Right lung (tissue), 10 donors: ENCODE measurements around the gene TYMP. TPM values are rescaled to one million over a fixed set of nuclear protein-coding genes. Genes with fewer than 3 reads are reported as not detected.

ENCODE experiments used
- DNase-seq, 2 donors: peaks; one replicate each; pipeline ENCODE4 v3.0.0-alpha.2; 2013
- long read RNA-seq, 8 donors: transcript quantifications; one replicate each; lab custom pipeline, GENCODE V29; 2026
- polyA plus RNA-seq, 5 donors: library from polyadenylated mRNA; unstranded; fragments of 120-200 nt; gene quantifications; one replicate each; pipeline versions ENCODE4 v1.2.1 to v1.2.3, GENCODE V29; 2013; ENCODE audit warnings: inconsistent platforms in 1 of 5, low replicate concordance in 1 of 5; ENCODE audit not compliant: insufficient read length in 5 of 5, insufficient read depth in 1 of 5

Gene TYMP, protein sequence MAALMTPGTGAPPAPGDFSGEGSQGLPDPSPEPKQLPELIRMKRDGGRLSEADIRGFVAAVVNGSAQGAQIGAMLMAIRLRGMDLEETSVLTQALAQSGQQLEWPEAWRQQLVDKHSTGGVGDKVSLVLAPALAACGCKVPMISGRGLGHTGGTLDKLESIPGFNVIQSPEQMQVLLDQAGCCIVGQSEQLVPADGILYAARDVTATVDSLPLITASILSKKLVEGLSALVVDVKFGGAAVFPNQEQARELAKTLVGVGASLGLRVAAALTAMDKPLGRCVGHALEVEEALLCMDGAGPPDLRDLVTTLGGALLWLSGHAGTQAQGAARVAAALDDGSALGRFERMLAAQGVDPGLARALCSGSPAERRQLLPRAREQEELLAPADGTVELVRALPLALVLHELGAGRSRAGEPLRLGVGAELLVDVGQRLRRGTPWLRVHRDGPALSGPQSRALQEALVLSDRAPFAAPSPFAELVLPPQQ
- polyA plus RNA-seq: 1 to 10 TPM; 1.9 to 6.9 (median 3.2) TPM
- long read RNA-seq, donor 1, partial matches to known transcripts: 0 of 2 reads
- long read RNA-seq, donor 1, other reads (novel, unspliced or antisense): 0 of 2 reads
- long read RNA-seq, donor 2, partial matches to known transcripts: 0 of 1 reads
- long read RNA-seq, donor 2, other reads (novel, unspliced or antisense): 0 of 1 reads
- long read RNA-seq, donor 3, partial matches to known transcripts: 0 of 2 reads
- long read RNA-seq, donor 3, other reads (novel, unspliced or antisense): 0 of 2 reads
- long read RNA-seq, donor 4, partial matches to known transcripts: 0 of 1 reads
- long read RNA-seq, donor 4, other reads (novel, unspliced or antisense): 0 of 1 reads
- long read RNA-seq, donor 5, partial matches to known transcripts: 0 of 1 reads
- long read RNA-seq, donor 5, other reads (novel, unspliced or antisense): 0 of 1 reads
- long read RNA-seq, donor 6: 0 reads
- long read RNA-seq, donor 7, partial matches to known transcripts: 0 of 2 reads
- long read RNA-seq, donor 7, other reads (novel, unspliced or antisense): 0 of 2 reads
- long read RNA-seq, donor 8: 0 reads

GRCh38 chr22:50529897-50530579, at the start of gene TYMP:
Gene TYMP (minus strand): TSS chr22:50530012. CDS start chr22:50529709, 303 bp downstream.
- DNase-seq: peak; percentile 61 to 66

GRCh38 chr22:50578776-50579310, 49.0 kb upstream of the TYMP start:
- no peak for DNase-seq

- DNase-seq: no peak
Observed at GRCh38 chr22:50577987-50578775, 48.4 kb upstream of the TYMP start, which contains the start of gene CPT1B. Gene CPT1B (minus strand): TSS chr22:50578427. CDS start chr22:50577915, 512 bp downstream.

DNA sequence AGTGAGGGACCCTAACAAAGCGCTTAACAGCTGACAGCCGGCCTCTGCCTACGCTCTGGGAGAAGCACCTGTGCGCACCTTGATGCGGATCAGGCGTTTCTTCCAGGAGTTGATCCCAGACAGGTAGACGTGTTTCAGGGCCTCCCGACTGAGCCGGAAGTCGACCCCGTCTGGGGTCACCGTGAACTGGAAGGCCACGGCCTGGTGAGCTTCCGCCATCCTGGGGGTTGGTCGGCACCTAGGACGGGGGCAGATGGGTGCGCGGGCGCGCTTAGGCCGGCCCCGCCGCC, 47.8 kb upstream of the TYMP start:
- no peak for DNase-seq

DNA sequence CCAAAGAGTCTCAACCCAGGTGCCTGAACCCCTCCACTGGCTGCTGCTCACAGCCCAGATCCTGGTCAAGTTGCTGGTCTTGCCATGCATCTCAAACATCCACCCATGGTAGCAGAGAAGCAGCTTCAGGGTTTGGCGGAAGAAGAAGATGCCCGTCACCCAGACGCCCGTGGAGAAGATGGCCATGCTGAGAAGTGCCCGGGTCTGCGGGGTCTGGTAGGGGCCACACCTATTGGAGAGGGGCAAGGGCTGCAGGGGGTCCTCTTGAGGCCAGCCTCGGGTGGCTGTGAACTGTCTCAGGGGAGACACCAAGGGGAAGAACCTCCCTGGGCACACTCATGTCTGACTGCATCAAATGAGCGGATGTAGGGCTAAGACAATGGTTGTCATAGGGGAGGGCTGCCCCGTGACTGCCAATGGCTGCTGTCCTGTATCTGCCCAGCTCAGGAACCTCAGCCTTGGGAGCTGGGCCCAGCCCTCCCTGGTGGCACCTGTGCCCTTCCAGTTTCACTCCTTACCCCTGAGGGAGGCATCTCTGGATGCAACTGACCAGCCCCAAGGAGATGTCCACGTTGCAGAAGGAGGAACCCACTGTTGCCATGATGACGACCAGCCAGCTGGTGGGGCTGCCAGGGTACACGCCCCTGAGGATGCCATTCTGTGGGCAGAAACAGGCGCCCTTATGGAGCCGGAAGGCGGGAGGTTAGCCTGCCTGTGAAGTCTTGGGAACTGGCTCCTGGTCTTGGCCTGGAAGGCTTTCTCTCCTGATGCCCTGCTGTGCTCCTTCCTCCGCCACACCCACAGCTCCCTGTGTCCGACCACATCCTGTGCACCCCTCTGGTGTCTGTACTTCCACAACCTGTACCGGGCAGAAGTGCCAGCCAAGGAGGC, 47.2 kb upstream of the TYMP start:
- DNase-seq: no peak

DNA sequence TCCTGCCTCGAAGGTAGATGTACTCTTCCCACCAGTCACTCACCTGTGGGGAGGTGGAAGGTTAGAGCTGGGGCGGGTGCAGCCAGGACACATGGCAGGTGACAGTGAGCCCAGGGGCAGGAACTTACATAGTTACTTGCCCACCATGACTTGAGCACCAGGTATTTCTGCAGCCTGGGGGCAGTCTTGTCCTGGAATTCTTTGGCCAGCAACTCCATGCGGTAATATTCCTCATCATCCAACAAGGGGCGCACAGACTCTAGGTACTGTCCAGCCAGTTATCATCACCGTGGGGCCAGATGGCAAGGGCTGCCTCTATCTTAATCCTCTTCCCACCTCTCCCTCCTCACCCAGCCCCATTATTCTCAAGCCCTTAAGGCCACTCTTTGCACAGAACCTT, 46.3 kb upstream of the TYMP start:
- no peak for DNase-seq

- no peak for DNase-seq
Observed at GRCh38 chr22:50575426-50575941, 45.7 kb upstream of the TYMP start.

GRCh38 chr22:50574383-50574755, 44.6 kb upstream of the TYMP start:
- DNase-seq: no peak

- DNase-seq: no peak
Observed at GRCh38 chr22:50573491-50574382, 43.9 kb upstream of the TYMP start.

- DNase-seq: no peak
Observed at GRCh38 chr22:50572965-50573364, 43.2 kb upstream of the TYMP start.

DNA sequence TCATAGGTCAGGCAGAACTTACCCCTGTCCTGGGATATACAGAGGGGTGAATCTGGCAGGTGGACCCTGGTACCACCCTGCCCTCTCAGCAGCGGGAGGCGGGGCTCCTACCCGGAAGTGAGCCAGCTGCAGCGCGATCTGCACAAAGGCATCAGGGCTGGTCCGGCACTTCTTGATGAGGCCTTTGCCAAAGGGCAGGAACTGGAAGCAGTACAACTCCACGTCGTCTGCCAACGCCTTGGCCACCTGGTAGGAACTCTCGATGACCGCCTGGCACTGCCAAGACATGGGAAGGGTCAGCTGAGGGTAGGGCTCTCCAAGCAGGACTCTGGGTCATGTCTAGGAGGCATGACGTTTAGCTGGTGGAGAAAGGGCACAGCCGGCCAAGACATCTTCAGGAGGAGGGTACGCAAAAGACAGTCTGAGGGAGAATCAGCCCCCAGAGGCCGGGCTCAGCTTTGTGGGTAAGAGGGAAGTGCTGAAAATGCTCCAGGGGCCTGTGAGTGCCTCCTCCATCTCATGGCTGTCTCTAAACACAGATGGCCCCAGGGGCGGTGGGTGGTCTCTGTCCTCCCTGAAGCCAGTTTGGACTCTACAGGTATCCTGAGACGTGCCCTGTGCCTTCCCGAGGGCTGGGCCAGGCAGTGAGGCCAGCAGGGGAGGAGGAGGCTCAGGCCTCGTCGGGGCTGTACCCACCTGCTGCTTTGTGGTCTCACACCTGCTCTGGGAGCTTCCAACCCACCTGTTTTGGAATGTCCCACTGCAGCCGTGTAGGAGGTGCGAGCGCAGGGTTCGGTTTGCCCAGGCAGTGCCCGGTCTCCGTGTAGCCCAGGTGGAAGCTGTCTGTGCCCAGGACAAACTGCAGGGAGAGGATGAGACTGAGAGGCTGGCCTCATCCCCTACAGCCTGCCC, 41.7 kb upstream of the TYMP start:
- DNase-seq: no peak

GRCh38 chr22:50570861-50571260, 41.0 kb upstream of the TYMP start:
- no peak for DNase-seq

- no peak for DNase-seq
Observed at GRCh38 chr22:50569896-50570535, 40.2 kb upstream of the TYMP start.

GRCh38 chr22:50569041-50569459, 39.2 kb upstream of the TYMP start:
- DNase-seq: no peak

GRCh38 chr22:50568626-50569025, 38.8 kb upstream of the TYMP start:
- no peak for DNase-seq

- no peak for DNase-seq
Observed at GRCh38 chr22:50567721-50568252, 38.0 kb upstream of the TYMP start.
